Activated T-cell treated with anti-CD3 and anti-CD28 coated beads for 4 hours (primary cell): ENCODE results near the gene SWT1.
"Not testable (repeated sequence)": the region's sequence is repeated elsewhere in the genome, so short reads cannot be mapped to it uniquely, and the experiment has no call there.

Experiments
- DNase-seq: peaks from one replicate; pipeline ENCODE4 v3.0.0-alpha.2; 2020

Gene SWT1

GRCh38 chr1:185255595-185255994 lies 98.6 kb downstream of the SWT1 start:
- not testable (repeated sequence) for DNase-seq

- DNase-seq: not testable (repeated sequence)
These were observed 100.4 kb downstream of the SWT1 start for GRCh38 chr1:185257116-185257949.

GRCh38 chr1:185257950-185258208 lies 100.9 kb downstream of the SWT1 start:
- DNase-seq: no peak

GRCh38 chr1:185258676-185259075 lies 101.7 kb downstream of the SWT1 start:
- no peak for DNase-seq

- no peak for DNase-seq
These were observed 103.6 kb downstream of the SWT1 start for GRCh38 chr1:185260611-185261010.

GRCh38 chr1:185262151-185262550 lies 105.2 kb downstream of the SWT1 start:
- no peak for DNase-seq

GRCh38 chr1:185263292-185263691 lies 106.3 kb downstream of the SWT1 start:
- no peak for DNase-seq

GRCh38 chr1:185263780-185264179 lies 106.8 kb downstream of the SWT1 start:
- DNase-seq: no peak

GRCh38 chr1:185265314-185265713 lies 108.3 kb downstream of the SWT1 start:
- no peak for DNase-seq

GRCh38 chr1:185267301-185267700 lies 110.3 kb downstream of the SWT1 start:
- DNase-seq: no peak

GRCh38 chr1:185267701-185268100 lies 110.7 kb downstream of the SWT1 start:
- no peak for DNase-seq

GRCh38 chr1:185268352-185268751 lies 111.4 kb downstream of the SWT1 start:
- no peak for DNase-seq

- DNase-seq: no peak
These were observed 115.0 kb downstream of the SWT1 start for GRCh38 chr1:185271921-185272320.

GRCh38 chr1:185279571-185279970 lies 122.6 kb downstream of the SWT1 start:
- no peak for DNase-seq

GRCh38 chr1:185280589-185280988 lies 123.6 kb downstream of the SWT1 start:
- DNase-seq: no peak

GRCh38 chr1:185281245-185281644 lies 124.3 kb downstream of the SWT1 start:
- DNase-seq: no peak

GRCh38 chr1:185284116-185284515 lies 127.1 kb downstream of the SWT1 start:
- no peak for DNase-seq

- DNase-seq: no peak
These were observed 127.7 kb downstream of the SWT1 start for GRCh38 chr1:185284533-185285276.

- no peak for DNase-seq
These were observed 130.5 kb downstream of the SWT1 start for GRCh38 chr1:185287451-185287850.

GRCh38 chr1:185288435-185288834 lies 131.5 kb downstream of the SWT1 start:
- DNase-seq: no peak

GRCh38 chr1:185289880-185290279 lies 132.9 kb downstream of the SWT1 start:
- no peak for DNase-seq

- no peak for DNase-seq
These were observed 134.2 kb downstream of the SWT1 start for GRCh38 chr1:185291159-185291558.

- no peak for DNase-seq
These were observed 134.7 kb downstream of the SWT1 start for GRCh38 chr1:185291652-185292051.

GRCh38 chr1:185292237-185292636 lies 135.3 kb downstream of the SWT1 start:
- DNase-seq: no peak
